Keratinocyte (primary cell): Measurements from ENCODE around the gene GPN1. TPM values are rescaled to one million over a fixed set of nuclear protein-coding genes. Genes with fewer than 3 reads are reported as not detected.

Experiments used
- DNase-seq: peaks from one replicate; pipeline ENCODE4 v3.0.0-alpha.2; 2011; ENCODE audit warnings: low read depth, missing footprints, low spot score
- FAIRE-seq: peaks from 2 replicates; lab custom pipeline; 2011; peaks lifted over from hg19 to GRCh38; lab: Jason Lieb, UNC
- H2AFZ ChIP-seq: 2 replicates; pipeline ENCODE4 v1.6.0; 2012; ENCODE audit warnings: low read length, control low read depth, inconsistent platforms; ENCODE audit not compliant: control insufficient read depth
- H3K27ac ChIP-seq: 2 replicates; pipeline ENCODE4 v1.5.1; 2011; ENCODE audit warnings: low read length; ENCODE audit not compliant: control insufficient read depth, insufficient read depth
- H3K27me3 ChIP-seq: 3 replicates; pipeline ENCODE4 v1.6.0; 2011; ENCODE audit warnings: low read length; ENCODE audit not compliant: control insufficient read depth, insufficient read depth; ENCODE audit errors: extremely low read depth
- H3K36me3 ChIP-seq, 2 experiments: 2 replicates in 1 of 2; 3 replicates in 1 of 2; pipeline ENCODE4 v1.5.1; 2011; ENCODE audit warnings: low read length in 2 of 2, mild to moderate bottlenecking in 1 of 2; ENCODE audit not compliant: control insufficient read depth in 2 of 2, insufficient read depth in 2 of 2; ENCODE audit errors: extremely low read depth in 1 of 2
- H3K4me1 ChIP-seq: 3 replicates; pipeline ENCODE4 v1.5.1; 2011; ENCODE audit warnings: low read length; ENCODE audit not compliant: control insufficient read depth, insufficient read depth; ENCODE audit errors: extremely low read depth
- H3K4me2 ChIP-seq: 3 replicates; pipeline ENCODE4 v1.6.0; 2011; ENCODE audit warnings: low read depth, low read length; ENCODE audit not compliant: control insufficient read depth, insufficient read depth; ENCODE audit errors: extremely low read depth
- H3K4me3 ChIP-seq, 3 experiments: fragments of 200-600 bp in 1 of 3; sonication (generic) in 1 of 3; 2 replicates in 2 of 3; 3 replicates in 1 of 3; pipeline ENCODE4 v1.5.1; 2011 to 2016; ENCODE audit warnings: low read length in 3 of 3, mild to moderate bottlenecking in 3 of 3, control low read depth in 2 of 3, inconsistent platforms in 1 of 3, low read depth in 1 of 3, mixed read lengths in 1 of 3, mixed run types in 1 of 3, moderate library complexity in 1 of 3; ENCODE audit not compliant: control insufficient read depth in 2 of 3, insufficient read depth in 2 of 3; ENCODE audit errors: extremely low read depth in 1 of 3
- H3K79me2 ChIP-seq: 2 replicates; pipeline ENCODE4 v1.6.0; 2012; ENCODE audit warnings: low read length; ENCODE audit not compliant: control insufficient read depth, insufficient read depth
- H3K9ac ChIP-seq: 3 replicates; pipeline ENCODE4 v1.6.0; 2011; ENCODE audit warnings: low read length; ENCODE audit not compliant: control insufficient read depth, insufficient read depth; ENCODE audit errors: extremely low read depth
- H3K9me1 ChIP-seq: 3 replicates; pipeline ENCODE4 v1.6.0; 2011; ENCODE audit warnings: low read length; ENCODE audit not compliant: control insufficient read depth, insufficient read depth; ENCODE audit errors: extremely low read depth
- H3K9me3 ChIP-seq: 2 replicates; pipeline ENCODE4 v1.5.1; 2012; ENCODE audit warnings: low read depth, low read length; ENCODE audit not compliant: control insufficient read depth
- H4K20me1 ChIP-seq: 3 replicates; pipeline ENCODE4 v1.6.0; 2011; ENCODE audit warnings: low read length; ENCODE audit not compliant: control insufficient read depth, insufficient read depth; ENCODE audit errors: extremely low read depth
- EZH2 ChIP-seq: IDR thresholded peaks from one replicate; pipeline ENCODE4 v1.6.1; 2012; ENCODE audit warnings: inconsistent platforms, mild to moderate bottlenecking, low read length, moderate library complexity
- dilution Hi-C: fragments of 300-500 bp; cut with MboI; formaldehyde crosslinking; loops from one replicate; pipeline ENCODE4 v1.7.0; 2020; ENCODE audit warnings: low sequenced_read_pairs; ENCODE audit not compliant: extremely low pct_ligation_motif_present
- polyA plus RNA-seq, 5 experiments: library from polyadenylated mRNA; depleted of rRNA in 3 of 5; stranded (reverse) in 3 of 5; stranded (forward) in 1 of 5; unstranded in 1 of 5; fragments of >200 nt; gene quantifications; 1 replicate in 1 of 5; 2 replicates in 3 of 5; 3 replicates in 1 of 5; pipeline versions ENCODE4 v1.2.1 to v1.2.3, GENCODE V29; 2011 to 2012; ENCODE audit warnings: missing spikeins in 2 of 5, low read depth in 1 of 5, low replicate concordance in 1 of 5
- TF ChIP-seq, protein P1 (sequence below), 3 experiments: IDR thresholded peaks in 1 of 3; conservative IDR thresholded peaks in 1 of 3; optimal IDR thresholded peaks in 1 of 3; 2 replicates in 2 of 3; 3 replicates in 1 of 3; pipeline versions ENCODE3 to v1.5.1; 2011; ENCODE audit warnings: low read length in 3 of 3, mild to moderate bottlenecking in 3 of 3, moderate library complexity in 2 of 3, control low read depth in 1 of 3, inconsistent platforms in 1 of 3; ENCODE audit not compliant: insufficient read depth in 2 of 3; ENCODE audit errors: extremely low read depth in 1 of 3

GPN1 gene
- polyA plus RNA-seq, 1 donor (not counting 4 experiments of a cell fraction or from before 2014, with no cell fraction given) = 103 TPM

- no peaks in the 10 kb centered on the region for H3K9me1 ChIP-seq
- H3K9ac ChIP-seq = no peak overlapping the region
- no peaks in the 10 kb centered on the region for H3K9me3 ChIP-seq
- no peak for DNase-seq
- no peak overlapping the region for H2AFZ ChIP-seq
- no peak for TF ChIP-seq EZH2
- TF ChIP-seq, protein P1, sequence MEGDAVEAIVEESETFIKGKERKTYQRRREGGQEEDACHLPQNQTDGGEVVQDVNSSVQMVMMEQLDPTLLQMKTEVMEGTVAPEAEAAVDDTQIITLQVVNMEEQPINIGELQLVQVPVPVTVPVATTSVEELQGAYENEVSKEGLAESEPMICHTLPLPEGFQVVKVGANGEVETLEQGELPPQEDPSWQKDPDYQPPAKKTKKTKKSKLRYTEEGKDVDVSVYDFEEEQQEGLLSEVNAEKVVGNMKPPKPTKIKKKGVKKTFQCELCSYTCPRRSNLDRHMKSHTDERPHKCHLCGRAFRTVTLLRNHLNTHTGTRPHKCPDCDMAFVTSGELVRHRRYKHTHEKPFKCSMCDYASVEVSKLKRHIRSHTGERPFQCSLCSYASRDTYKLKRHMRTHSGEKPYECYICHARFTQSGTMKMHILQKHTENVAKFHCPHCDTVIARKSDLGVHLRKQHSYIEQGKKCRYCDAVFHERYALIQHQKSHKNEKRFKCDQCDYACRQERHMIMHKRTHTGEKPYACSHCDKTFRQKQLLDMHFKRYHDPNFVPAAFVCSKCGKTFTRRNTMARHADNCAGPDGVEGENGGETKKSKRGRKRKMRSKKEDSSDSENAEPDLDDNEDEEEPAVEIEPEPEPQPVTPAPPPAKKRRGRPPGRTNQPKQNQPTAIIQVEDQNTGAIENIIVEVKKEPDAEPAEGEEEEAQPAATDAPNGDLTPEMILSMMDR (optimal IDR thresholded peaks at IDR 0.05 in 1 of 3, IDR thresholded peaks at IDR 0.05 in 1 of 3, conservative IDR thresholded peaks at IDR 0.05 in 1 of 3; ENCODE audit: extremely low read depth in 1 of 3, insufficient read depth in 2 of 3, low read length in 3 of 3) = no peak
- no peaks in the 10 kb centered on the region for H3K79me2 ChIP-seq
- no peaks in the 10 kb centered on the region for H4K20me1 ChIP-seq
- dilution Hi-C loops = no loop called here
- no peaks in the 10 kb centered on the region for H3K27me3 ChIP-seq
- H3K4me2 ChIP-seq = no peak overlapping the region
- no peak overlapping the region for H3K4me3 ChIP-seq
- FAIRE-seq = no peak
- H3K36me3 ChIP-seq = peaks cover 11 to 13% of the 10 kb centered on the region in 2 experiments
- H3K27ac ChIP-seq = no peak overlapping the region
- peaks cover 3% of the 10 kb centered on the region for H3K4me1 ChIP-seq
These were observed 18.4 kb downstream of the GPN1 start for GRCh38 chr2:27647289-27647688.

DNA sequence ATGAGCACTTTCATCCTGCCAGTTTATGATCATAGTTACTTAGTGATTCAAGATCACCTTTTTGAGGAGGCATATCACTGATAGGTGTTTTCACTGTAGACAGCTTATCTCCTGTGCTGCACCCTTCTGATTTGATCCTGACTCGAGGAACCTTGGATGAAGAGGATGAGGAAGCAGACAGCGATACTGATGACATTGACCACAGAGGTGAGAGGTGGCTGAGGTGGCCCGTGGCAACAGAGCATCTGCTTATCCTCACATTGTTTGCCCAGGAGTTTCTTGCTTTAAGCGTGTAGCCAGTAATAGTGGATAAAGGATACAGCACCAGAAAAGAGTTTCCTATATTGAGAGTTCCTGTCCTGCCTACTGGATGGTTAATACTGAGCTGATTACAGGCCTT lies 18.9 kb downstream of the GPN1 start:
- Histone ChIP-seq H4K20me1 (no peaks in the 10 kb centered on the region), H3K4me1 (peaks cover 7% of the 10 kb centered on the region), H3K4me2 (no peak overlapping the region), H3K9me3 (no peaks in the 10 kb centered on the region), H3K9me1 (no peaks in the 10 kb centered on the region), H3K27me3 (no peaks in the 10 kb centered on the region), H3K79me2 (no peaks in the 10 kb centered on the region), H3K9ac (no peak overlapping the region), H3K4me3 (no peak overlapping the region), H3K27ac (no peak overlapping the region), H2AFZ (no peak overlapping the region), H3K36me3 (peaks cover 11 to 12% of the 10 kb centered on the region in 2 experiments)
- dilution Hi-C loops = no loop called here
- FAIRE-seq (no peak), DNase-seq (no peak)
- TF ChIP-seq EZH2 = no peak
- TF ChIP-seq, protein P1 (optimal IDR thresholded peaks at IDR 0.05 in 1 of 3, IDR thresholded peaks at IDR 0.05 in 1 of 3, conservative IDR thresholded peaks at IDR 0.05 in 1 of 3; ENCODE audit: extremely low read depth in 1 of 3, insufficient read depth in 2 of 3, low read length in 3 of 3) = no peak
